HG03571 (cell line): ENCODE results near the gene MAPK8.

Source experiments
- ATAC-seq: cut with Tn5 transposase; IDR thresholded peaks from one replicate; pipeline ENCODE4 v1.9.1; 2021; ENCODE audit not compliant: unreplicated experiment

The MAPK8 gene

GRCh38 chr10:48459270-48460150 is 153.0 kb downstream of the MAPK8 start:
- no peak for ATAC-seq

DNA sequence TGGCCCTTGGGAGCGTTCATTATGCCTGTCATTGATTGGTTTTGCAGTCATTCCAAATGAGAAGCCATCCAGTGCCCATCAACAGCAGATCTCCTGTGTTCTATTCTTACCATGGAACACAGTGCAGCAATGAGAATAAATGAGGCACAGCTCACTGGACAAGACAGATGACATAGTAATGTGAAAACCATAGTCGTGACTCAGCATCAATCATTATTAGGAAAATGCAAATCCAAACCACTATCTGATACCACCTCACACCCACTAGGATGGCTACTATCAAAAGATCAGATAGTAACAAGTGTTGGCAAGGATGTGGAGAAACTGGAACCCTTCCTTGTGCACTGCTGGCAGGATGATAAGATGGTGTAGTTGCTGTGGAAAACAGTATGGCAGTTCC is 153.7 kb downstream of the MAPK8 start:
- ATAC-seq = no peak

GRCh38 chr10:48461623-48462481 is 155.4 kb downstream of the MAPK8 start:
- ATAC-seq = no peak

GRCh38 chr10:48462482-48463020 is 156.1 kb downstream of the MAPK8 start:
- no peak for ATAC-seq

GRCh38 chr10:48463318-48464003 is 157.0 kb downstream of the MAPK8 start:
- no peak for ATAC-seq

DNA sequence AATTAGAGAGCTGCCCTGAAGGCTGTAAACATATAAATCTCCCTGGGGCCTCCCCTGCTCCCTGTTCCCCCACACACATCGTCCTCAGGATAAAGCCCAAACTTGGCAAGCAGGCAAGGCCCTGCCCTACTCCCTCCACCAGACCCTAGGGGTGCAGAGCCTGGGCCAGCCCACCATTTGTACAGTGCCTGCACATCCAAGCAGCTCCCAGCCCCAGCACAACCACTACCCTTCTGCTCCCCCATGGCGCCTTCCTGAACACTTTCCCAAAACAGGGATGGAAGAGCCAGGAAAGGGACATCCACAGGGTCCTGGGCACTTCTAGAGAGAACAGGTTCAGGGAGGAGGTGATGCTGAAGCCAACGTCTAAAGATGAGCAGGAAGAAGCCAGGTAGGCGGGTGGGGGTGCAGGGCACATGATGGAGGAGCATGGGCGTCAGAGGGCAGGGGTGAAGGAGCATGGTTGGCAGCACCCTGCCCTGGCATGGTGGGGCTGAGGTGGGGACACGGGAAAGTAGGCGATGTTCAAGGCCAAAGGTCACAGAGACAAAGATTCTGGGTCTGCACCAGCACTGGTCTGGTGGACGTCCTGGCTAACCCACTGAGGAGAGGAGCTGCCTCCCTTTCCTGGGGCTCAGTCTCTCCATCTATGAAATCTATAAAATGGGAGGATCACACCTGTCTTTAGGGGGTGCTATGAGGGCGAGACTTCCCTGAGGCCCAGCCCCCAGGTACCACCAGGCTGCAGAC is 157.8 kb downstream of the MAPK8 start:
- ATAC-seq = no peak

DNA sequence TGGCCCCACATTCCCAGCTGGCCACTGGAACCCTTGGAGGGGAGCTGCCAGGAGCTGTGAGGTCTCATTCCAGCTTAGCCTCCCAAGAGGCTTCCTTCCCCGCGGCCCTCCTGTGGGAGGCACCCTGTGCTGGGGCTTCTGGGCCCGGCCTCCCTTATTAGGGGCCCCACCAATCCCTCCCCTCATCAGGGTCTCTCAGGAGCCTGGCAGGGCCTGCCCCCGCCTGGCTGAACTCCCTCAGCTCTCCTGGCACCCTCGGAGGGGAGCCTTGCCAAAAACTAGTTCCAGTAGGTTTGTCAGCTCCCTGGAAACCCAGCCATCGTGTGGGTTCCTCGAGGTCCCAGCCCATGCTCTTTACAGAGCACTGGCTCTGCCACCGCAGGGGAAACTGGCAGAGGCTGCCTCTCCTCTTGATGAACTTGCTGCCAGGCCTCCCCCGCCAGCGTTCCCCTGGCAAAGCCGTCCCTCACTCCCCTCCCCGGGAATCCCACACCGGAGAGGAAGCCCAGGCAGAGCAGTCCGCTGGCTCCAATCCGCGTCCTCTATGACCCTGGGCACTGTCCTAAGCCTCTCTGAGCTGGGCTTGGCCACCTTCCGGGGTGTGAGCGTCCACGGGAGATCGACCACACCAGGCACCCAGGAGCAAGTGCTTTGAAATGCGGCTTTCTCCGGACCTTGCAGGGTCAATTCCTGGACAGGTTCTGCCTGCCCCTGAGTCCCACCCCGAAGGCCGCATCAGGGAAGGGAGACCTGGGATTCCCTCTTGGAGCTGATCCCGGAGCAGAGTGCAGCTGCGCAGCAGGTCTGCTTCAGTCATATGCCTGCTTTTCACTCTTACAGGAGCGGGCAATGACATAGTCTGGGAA is 158.6 kb downstream of the MAPK8 start:
- no peak for ATAC-seq

DNA sequence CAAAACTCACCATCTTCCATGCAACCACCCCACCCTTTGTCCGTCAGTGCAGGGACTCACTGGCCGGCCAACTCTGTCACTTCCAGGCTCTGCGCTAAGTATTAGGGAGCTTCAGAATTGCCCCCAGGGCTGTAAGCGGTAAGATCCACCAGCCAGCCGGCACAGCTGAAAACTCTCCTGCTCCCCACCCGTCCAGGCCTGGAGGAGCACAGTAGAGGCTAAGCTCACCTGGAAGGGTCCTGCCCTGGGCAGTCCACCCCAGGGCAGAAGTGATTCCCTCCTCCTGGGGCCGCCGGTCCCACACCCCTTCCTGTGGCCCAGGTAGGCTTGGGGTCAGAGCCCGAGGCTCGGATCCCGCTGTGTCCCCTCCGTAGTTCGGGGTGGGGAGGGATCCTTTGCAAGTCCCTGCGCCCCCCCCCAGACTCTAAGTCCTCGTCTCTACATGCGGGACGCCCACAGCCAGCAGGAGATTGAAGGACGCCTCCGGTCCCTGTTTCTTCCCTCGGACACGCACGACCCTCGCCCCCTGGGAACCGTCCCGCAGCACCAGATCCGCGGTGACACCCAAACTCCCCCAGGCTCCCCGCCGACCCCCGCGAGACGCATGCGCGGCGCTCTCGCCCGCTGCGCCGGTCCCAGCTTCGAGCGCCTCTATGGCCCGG is 159.5 kb downstream of the MAPK8 start:
- no peak for ATAC-seq

GRCh38 chr10:48466611-48467240 is 160.2 kb downstream of the MAPK8 start:
- ATAC-seq = no peak

GRCh38 chr10:48467669-48468068 is 161.2 kb downstream of the MAPK8 start:
- no peak for ATAC-seq

- no peak for ATAC-seq
These were observed 161.8 kb downstream of the MAPK8 start for GRCh38 chr10:48468130-48468790.

- ATAC-seq = no peak
These were observed 162.5 kb downstream of the MAPK8 start for GRCh38 chr10:48468866-48469511.

DNA sequence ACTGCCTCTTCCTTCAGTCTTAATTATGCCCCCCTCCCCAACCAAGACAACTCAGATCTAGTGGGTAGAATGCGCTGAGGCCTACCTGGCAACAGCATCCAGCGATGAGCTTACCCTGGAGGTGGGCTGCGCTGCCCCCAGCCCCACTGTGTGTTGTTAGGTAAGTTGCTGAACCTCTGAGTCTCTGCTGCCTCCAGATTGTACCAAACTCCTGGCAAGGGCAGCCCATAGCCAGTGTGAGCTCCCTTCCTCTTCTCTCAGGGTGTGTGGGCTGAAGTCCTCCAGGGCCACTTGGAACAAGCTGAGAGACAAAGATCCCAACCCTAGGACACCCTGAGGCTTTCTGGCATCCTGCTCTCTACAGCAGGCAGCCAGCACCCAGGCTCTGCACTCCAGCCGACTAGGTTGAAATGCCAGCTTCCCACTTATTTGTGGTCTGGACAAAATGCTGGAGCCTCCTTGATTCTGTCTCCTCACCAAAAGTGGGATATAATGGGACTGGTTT is 163.1 kb downstream of the MAPK8 start:
- ATAC-seq = no peak

- no peak for ATAC-seq
These were observed 163.8 kb downstream of the MAPK8 start for GRCh38 chr10:48470115-48470892.

GRCh38 chr10:48470893-48471805 is 164.7 kb downstream of the MAPK8 start:
- ATAC-seq = no peak
